Ureter (tissue), 1 donor: Measurements from ENCODE around the gene IL18. TPM values are rescaled to one million over a fixed set of nuclear protein-coding genes. Genes with fewer than 3 reads are reported as not detected.
"Not testable (repeated sequence)": the region's sequence is repeated elsewhere in the genome, so short reads cannot be mapped to it uniquely, and the experiment has no call there.

Experiments
- DNase-seq: peaks from one replicate; pipeline ENCODE4 v3.0.0-alpha.2; 2020; ENCODE audit warnings: low spot score
- total RNA-seq: library from RNA; stranded (reverse); gene quantifications from one replicate; pipeline ENCODE4 v1.2.4, GENCODE V29; 2023
- donor health status: DM: yes; HTN: yes; CAD: no.

IL18 gene
- total RNA-seq, 1 donor from 2014 or later = 20.0 TPM

DNA sequence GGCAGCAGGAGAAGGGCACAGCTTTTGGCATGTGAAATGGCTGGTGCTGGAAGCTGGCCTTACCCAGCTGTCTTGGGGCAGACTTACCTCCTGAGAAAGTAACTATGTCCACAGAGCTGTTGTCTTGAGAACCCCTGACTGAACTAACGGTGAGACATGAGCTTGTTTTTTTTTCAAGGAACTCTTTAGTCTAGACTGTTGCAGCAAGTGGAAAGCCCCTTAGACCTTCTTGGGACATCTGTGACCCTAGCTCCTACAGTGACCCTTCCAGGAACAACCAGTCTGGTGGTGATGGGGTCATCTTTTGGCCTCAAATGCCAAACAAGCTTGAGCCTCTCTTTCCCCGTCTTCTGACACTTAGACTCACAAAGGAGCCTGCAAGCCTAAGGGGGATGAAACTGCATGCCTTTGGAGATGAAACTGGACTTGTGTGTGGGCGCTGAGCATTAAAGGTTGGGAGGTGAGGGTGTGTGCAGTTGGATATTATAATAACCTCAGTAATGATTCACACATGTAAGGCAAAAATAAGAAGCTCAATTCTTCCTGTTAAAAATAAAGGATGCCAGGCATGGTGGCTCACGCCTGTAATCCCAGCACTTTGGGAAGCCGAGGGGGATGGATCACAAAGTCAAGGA, 41.8 kb downstream of the IL18 start:
- DNase-seq = no peak

DNA sequence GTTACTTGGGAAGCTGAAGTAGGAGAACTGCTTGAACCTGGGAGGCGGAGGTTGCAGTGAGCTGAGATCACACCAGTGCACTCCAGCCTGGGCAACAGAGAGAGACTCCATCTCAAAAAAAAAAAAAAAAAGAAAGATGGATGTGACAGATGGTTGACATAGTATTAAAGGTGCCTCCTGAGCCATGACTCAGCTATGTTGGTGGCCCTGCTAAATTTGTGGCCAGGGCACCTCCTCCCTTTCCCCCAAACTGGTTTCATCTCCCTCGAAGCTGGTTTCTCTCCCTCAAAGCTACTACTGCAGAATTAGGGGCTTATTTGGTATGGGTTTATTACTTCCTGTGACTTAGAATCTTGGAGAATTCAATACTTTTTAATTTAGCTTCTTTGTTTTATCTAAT, 45.7 kb downstream of the IL18 start:
- DNase-seq = no peak

DNA sequence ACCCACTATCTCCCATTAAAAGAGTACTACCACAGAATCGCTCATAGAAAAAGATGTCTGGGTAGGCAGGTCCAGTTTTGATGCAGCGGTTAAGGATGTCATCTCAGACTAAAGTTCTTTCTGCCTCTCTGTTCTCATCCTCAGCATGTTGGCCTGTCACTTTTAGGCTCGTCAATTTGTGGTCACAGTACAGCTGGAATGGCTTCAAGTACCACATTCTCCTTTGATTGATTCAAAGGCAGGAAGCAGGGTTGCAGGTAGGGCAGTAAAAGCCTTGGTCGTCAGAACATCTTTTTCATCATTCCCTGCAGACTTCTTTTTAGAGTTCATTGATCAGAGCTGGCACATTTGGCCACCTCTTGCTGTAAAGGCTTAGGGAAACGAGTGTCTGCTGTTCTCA, 48.5 kb downstream of the IL18 start:
- DNase-seq = no peak

DNA sequence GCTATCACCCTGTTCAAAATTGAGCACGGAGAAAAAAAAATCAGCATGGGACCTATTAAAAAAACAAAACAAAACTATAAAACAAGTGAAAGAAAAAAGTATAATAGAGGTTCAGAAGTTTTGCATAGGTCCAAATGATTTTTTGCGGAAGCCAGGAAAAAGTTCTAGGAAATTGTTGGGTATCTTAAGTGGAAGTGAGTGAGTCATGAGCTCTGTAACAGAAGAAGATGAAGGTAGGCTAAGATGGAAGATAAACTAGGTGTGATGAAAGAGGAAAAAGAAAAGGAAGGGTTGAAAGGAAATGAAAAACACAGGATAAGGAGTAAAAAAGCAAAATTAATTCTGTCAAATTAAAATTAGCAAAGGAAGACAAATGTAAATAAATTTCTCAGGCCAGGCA, 49.4 kb downstream of the IL18 start:
- no peak for DNase-seq

DNA sequence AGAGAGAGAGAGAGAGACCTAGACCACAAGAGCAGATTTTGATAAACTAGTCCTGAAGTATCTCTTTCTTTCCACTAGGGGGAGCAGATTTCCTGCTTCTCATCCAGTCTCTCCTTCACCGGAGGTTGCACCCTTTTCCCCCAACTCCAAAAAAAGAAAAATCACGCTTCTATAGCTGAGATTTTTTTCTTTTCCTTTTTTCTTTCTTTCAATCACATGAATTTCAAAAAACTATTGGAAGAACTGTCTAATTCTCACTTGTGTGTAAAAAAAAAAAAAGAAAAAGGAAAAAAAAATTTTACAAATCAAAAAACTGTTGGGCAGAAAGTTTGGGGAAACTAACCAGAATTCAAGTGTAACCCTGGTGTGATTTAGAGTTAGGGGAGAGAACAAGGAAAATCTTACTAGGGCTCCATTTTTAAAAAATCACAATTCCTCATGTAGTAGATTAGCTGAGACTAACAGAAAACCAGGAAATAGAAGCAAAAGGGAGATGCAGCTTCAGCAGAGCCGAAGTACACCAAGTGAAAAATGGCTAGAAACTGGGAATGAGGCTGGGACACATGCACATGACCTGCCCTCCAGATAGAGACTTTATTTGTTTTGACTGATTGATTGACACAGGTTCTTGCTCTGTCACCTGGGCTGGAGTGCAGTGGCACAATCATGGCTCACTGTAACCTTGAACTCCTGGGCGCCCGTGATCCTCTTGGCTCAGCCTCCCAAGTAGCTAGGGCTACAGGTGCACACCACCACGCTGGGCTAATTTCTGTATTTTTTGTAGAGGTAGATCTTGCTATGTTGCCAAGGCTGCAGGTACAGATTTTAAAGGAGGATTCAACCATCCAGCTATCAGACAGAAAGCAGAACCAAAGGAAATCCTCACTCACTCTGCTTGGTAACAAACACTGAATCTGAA, 50.1 kb downstream of the IL18 start:
- DNase-seq = no peak

DNA sequence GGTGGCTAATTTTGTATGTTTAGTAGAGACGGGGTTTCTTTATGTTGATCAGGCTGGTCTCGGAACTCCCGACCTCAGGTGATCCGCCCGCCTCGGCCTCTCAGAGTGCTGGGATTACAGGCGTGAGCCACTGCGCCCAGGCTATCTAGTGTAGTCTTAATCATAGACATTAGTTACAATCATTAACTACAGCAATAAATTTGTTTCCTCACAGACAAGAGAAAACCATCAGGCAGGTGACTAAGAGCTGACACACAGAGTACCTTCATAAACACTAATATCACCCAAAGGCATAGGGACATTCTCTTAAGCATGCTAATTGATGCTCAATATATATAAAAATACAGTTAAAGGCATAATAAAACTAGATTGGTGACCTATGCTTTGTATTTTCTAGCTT, 57.8 kb downstream of the IL18 start:
- no peak for DNase-seq

DNA sequence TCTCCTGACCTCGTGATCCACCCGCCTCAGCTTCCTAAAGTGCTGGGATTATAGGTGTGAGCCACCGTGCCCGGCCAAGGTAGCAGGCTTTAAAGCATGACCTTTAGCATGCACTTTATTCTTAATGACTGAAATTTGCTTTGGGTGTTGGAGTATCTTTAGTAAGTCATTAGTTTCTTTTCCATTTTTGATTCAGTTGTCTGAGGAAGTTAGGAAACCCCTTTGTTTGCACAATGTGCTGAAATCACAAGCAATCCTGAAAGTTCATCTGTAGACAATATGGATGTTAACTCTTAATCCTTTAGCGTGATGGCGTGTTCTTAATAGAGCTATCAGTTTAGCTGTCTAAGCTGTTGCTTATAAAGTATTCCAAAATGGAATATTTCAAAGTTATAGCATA, 60.4 kb downstream of the IL18 start:
- DNase-seq = no peak

DNA sequence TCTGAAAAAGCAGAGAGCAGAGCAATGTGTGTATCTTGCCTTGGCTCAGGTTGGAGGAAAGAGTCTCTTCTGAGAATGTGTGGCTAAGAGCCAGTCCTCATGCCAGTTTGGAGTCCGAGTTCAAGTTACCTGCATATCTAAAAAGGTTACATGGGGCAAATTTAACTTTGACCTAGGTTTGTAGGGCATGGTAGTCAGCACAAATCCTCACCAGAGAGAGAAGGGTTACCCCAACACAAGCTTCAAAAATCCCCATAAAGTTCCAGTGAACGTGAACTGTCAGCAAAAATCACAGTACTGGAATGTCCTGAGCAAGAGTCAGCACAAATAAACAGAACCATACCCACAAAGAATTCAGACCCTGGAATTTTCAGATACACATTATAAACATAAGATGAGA, 63.4 kb downstream of the IL18 start:
- DNase-seq = no peak

DNA sequence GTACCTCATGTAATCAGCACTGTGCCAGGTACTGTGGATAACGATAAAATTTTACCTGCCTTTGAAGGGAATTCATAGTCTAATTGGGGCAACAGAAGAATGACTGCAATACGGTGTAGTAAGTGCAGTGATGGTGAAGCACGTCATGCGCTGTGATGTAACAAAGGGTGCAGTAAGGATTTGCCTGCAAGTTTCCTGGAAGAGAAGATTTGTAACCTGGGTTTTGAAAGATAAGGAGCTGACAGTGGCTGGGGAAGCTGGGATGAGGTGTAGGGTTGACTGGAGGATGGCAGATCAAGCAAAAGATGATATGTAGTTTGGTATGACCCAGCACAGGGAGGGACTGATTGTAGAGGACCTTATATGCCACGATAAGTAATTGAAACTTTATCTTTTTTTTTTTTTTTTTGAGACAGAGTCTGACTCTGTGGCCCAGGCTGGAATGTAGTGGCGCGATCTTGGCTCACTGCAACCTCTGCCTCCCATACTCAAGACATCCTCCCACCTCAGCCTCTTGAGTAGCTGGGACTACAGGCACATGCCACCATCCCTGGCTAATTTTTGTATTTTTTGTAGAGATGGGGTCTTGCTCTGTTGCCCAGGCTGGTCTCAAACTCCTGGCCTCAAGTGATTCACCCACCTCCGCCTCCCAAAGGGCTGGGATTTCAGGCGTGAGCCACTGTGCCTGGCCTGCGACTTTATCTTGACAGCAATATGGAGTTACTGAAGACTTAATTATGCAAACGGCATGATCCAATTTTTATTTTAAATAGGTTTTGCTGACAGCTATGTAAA, 66.0 kb downstream of the IL18 start:
- DNase-seq = no peak

DNA sequence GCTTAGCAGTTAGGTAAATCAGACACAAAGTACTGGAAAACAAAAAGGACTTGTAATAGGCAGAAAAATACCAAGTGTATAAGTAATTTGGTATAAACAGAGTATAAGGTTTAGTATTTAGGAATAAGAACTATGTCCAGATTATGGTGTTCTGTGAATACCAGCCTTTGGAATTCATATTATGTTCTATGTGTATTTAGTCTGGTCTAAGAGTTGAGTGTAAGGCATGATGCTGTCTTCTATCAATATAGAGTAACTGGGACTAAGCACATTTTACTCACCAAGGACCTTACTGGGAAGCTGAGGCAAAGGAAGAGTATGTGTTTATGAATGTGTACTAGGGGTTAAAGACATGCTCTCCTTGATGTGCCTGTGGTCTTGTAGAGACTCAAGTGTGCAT, 67.7 kb downstream of the IL18 start:
- no peak for DNase-seq

DNA sequence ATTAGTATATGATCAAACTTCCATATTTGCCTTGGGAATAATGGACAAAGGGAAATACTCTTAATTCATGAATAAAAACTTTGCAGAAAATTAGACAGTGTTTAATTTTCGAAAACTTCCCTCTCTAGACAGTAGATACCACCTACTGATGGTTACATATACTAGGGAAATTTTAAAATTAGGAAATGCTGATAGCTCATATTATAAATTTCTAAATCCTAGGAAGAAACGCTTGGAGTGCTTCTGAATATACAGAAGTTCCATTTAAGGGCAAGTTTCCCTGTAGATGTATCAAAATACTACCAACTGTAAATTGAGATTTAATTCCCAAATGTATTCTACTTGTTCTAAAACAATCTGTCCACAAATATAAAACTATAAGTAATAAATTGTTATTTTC, 68.6 kb downstream of the IL18 start:
- not testable (repeated sequence) for DNase-seq

Other genes starting within 250 kb of the IL18 start
- 8.5 TPM for gene C11orf52, start 245.2 kb downstream of the IL18 start, total RNA-seq
- 24.7 TPM for gene DIXDC1, start 226.8 kb downstream of the IL18 start, total RNA-seq
- 35.6 TPM for gene DLAT, start 138.7 kb downstream of the IL18 start, total RNA-seq
- 3.4 TPM for gene PIH1D2, start 90.1 kb downstream of the IL18 start, total RNA-seq
- gene NKAPD1, start 89.8 kb downstream of the IL18 start, total RNA-seq = 16.4 TPM
- 54.8 TPM for gene TIMM8B, start 77.3 kb downstream of the IL18 start, total RNA-seq
- gene SDHD, start 77.2 kb downstream of the IL18 start, total RNA-seq = 113 TPM
- 0.68 TPM for gene TEX12, start 3.3 kb upstream of the IL18 start, total RNA-seq
- 8.7 TPM for gene BCO2, start 11.4 kb upstream of the IL18 start, total RNA-seq
- gene PTS, start 62.3 kb upstream of the IL18 start, total RNA-seq = 44.5 TPM
- gene PLET1, start 96.8 kb upstream of the IL18 start, total RNA-seq = not detected